A549 treated with dexamethasone at 1 μM for 4 hours (cell line): ENCODE data around the gene CD36. TPM values are rescaled to one million over a fixed set of nuclear protein-coding genes. Genes with fewer than 3 reads are reported as not detected.

Source experiments
- total RNA-seq: library from RNA; stranded (reverse); fragments of 200-300 nt; extraction: Qiagen RNA extraction; gene quantifications from 5 replicates; pipeline ENCODE4 v1.2.3, GENCODE V29; 2022

The CD36 gene
- 0.06 to 0.15 TPM (median 0.08 TPM) in 4 of 5 replicates, not detected in the other for total RNA-seq

DNA sequence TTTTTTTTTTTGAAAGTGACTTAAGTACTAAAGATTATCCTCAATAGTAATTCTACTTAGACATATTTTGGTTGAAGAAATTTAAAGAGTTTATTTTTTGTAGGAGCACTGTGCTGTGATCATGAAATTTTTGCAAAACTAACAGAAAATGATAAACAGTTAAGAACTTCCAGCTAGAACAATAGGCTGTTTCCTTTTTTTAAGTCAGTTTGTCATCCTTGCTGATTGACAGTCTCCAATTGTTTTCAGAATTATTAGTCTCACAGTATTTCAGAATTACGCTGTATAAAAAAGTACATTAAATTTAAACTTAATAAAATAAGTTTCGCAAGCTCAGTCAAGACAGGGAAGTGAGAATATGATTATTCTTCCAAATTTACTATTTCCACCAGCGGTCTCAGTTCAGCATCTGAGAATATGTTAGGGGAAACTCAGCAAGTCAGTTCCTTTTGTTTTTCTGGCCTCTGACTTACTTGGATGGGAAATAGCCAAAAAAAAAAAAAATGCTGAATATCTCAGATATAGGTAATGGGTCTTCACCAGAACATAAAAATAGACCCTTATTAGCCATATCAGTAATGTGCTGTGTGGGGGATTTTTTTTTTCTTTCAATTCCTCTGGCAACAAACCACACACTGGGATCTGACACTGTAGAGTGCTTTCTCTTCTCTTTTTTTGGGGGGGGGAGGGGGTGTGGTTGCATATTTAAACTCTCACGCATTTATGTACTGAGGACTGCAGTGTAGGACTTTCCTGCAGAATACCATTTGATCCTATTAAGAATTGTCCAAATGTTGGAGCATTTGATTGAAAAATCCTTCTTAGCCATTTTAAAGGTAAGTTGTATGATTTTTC is at the start of gene CD36:
CD36 (plus strand) TSS at position 732 of the 855 bp plus-strand sequence. CDS start 8,099 bp downstream, outside the sequence.

Other genes starting within 250 kb of the CD36 start
- gene GNAT3, start 126.6 kb upstream of the CD36 start, total RNA-seq = not detected in 5 replicates